Eye (tissue), 1 donor: Measurements from ENCODE around the gene TMOD1.

Experiments used
- DNase-seq: peaks from one replicate; pipeline ENCODE4 v3.0.0-alpha.2; 2015

TMOD1 gene

GRCh38 chr9:97647996-97648395 lies 146.5 kb downstream of the TMOD1 start:
- no peak for DNase-seq
